HCT116 (cell line): ENCODE results near the gene NDUFC2. TPM values are rescaled to one million over a fixed set of nuclear protein-coding genes. Genes with fewer than 3 reads are reported as not detected.
A peak's percentile ranks its signal among the peaks of the same experiment; 100 is the strongest.

Experiments used
- ATAC-seq: fragments of 200-7000 bp; cut with Tn5 transposase; 2 replicates; pipeline ENCODE4 v1.9.1; 2020; ENCODE audit warnings: mild to moderate bottlenecking, moderate library complexity
- BruUV-seq: library from RNA; stranded (reverse); fragments of 400-500 nt; replicated peaks from 2 replicates; lab custom pipeline; 2021; lab: Mats Ljungman, UMichigan
- CTCF ChIA-PET: fragments of 300-600 bp; sonication (Branson Sonifier 250); formaldehyde crosslinking; loops from one replicate; lab custom pipeline; 2021; ENCODE audit warnings: antibody characterized with exemption; lab: Charles Lee
- POLR2A ChIA-PET: fragments of 300-600, 350-600 bp; sonication (Branson Sonifier 250); formaldehyde crosslinking; loops from one replicate; lab custom pipeline; 2021; ENCODE audit warnings: antibody characterized with exemption; lab: Charles Lee
- RAD21 ChIA-PET, 2 experiments: fragments of 300-600 bp; sonication (Branson Sonifier 250); formaldehyde crosslinking; loops; one replicate each; lab custom pipeline; 2023; ENCODE audit warnings: low total read pairs in 2 of 2; ENCODE audit not compliant: uncharacterized antibody in 2 of 2, unreplicated experiment in 2 of 2, low non-redundant PET in 1 of 2; lab: Charles Lee
- DNase-seq: peaks from one replicate; pipeline ENCODE4 v3.0.0-alpha.2; 2010; ENCODE audit warnings: low read depth, low spot score
- H2AFZ ChIP-seq: fragments of 200-600 bp; shearing (Covaris generic), sonication (generic); 2 replicates; pipeline ENCODE4 v1.6.1; 2017; ENCODE audit warnings: low read depth, mixed run types, mixed read lengths, antibody characterized with exemption, low read length; ENCODE audit not compliant: poor library complexity, severe bottlenecking
- H3K27ac ChIP-seq: 2 replicates; pipeline ENCODE4 v1.5.1; 2012; ENCODE audit warnings: low read depth, low read length
- H3K27me3 ChIP-seq: fragments of 200-600 bp; sonication (generic); 2 replicates; pipeline ENCODE4 v1.6.1; 2016; ENCODE audit warnings: mixed run types, low read length, mixed read lengths; ENCODE audit not compliant: insufficient read depth
- H3K36me3 ChIP-seq, 2 experiments: fragments of 200-500 bp in 1 of 2; fragments of 200-600 bp in 1 of 2; sonication (Bioruptor generic) in 1 of 2; sonication (generic) in 1 of 2; 2 replicates each; pipeline versions ENCODE4 v1.5.1 to v1.6.1; 2014 to 2016; ENCODE audit warnings: low read length in 2 of 2, inconsistent platforms in 1 of 2, mixed read lengths in 1 of 2, mixed run types in 1 of 2; ENCODE audit not compliant: insufficient read depth in 2 of 2, control insufficient read depth in 1 of 2
- H3K4me1 ChIP-seq, 2 experiments: fragments of 200-600 bp in 1 of 2; sonication (generic) in 1 of 2; 2 replicates each; pipeline versions ENCODE4 v1.5.1 to v1.6.1; 2012 to 2017; ENCODE audit warnings: low read length in 2 of 2, inconsistent platforms in 1 of 2, mild to moderate bottlenecking in 1 of 2, mixed read lengths in 1 of 2, mixed run types in 1 of 2, moderate library complexity in 1 of 2; ENCODE audit not compliant: insufficient read depth in 2 of 2, control insufficient read depth in 1 of 2
- H3K4me2 ChIP-seq: fragments of 200-600 bp; sonication (generic); 2 replicates; pipeline ENCODE4 v1.6.1; 2017; ENCODE audit warnings: mixed run types, low read length, mixed read lengths
- H3K4me3 ChIP-seq, 2 experiments: fragments of 200-600 bp in 1 of 2; sonication (generic) in 1 of 2; replicated peaks in 1 of 2; 2 replicates each; pipeline ENCODE4 v1.5.1; 2011 to 2016; ENCODE audit warnings: low read length in 2 of 2, control low read depth in 1 of 2, low read depth in 1 of 2, mild to moderate bottlenecking in 1 of 2, mixed read lengths in 1 of 2, mixed run types in 1 of 2
- H3K79me2 ChIP-seq: fragments of 200-600 bp; sonication (generic); 2 replicates; pipeline ENCODE4 v1.6.1; 2017; ENCODE audit warnings: mild to moderate bottlenecking, mixed run types, low read length, moderate library complexity, mixed read lengths; ENCODE audit not compliant: insufficient read depth
- H3K9ac ChIP-seq: fragments of 200-600 bp; sonication (generic); 2 replicates; pipeline ENCODE4 v1.6.1; 2016; ENCODE audit warnings: low read length, mixed read lengths
- H3K9me2 ChIP-seq: fragments of 200-600 bp; sonication (generic), shearing (Covaris generic); 2 replicates; pipeline ENCODE4 v1.6.1; 2017; ENCODE audit warnings: mixed run types, mild to moderate bottlenecking, moderate library complexity; ENCODE audit not compliant: insufficient read depth
- H3K9me3 ChIP-seq, 2 experiments: fragments of 200-500 bp in 1 of 2; fragments of 200-600 bp in 1 of 2; sonication (Bioruptor generic) in 1 of 2; sonication (generic) in 1 of 2; 2 replicates each; pipeline ENCODE4 v1.6.1; 2014 to 2017; ENCODE audit warnings: low read length in 2 of 2, mixed read lengths in 2 of 2, inconsistent platforms in 1 of 2, low read depth in 1 of 2, mild to moderate bottlenecking in 1 of 2, mixed run types in 1 of 2, moderate library complexity in 1 of 2; ENCODE audit not compliant: control insufficient read depth in 1 of 2, insufficient read depth in 1 of 2
- H4K20me1 ChIP-seq: fragments of 200-600 bp; sonication (generic), shearing (Covaris generic); 2 replicates; pipeline ENCODE4 v1.6.1; 2017; ENCODE audit warnings: mixed run types, mild to moderate bottlenecking, moderate library complexity; ENCODE audit not compliant: insufficient read depth
- CBX3 ChIP-seq: IDR thresholded peaks from 2 replicates; pipeline ENCODE4 v1.6.1; 2012; ENCODE audit warnings: low read depth
- CEBPB ChIP-seq: IDR thresholded peaks from 2 replicates; pipeline ENCODE4 v1.6.1; 2012; ENCODE audit warnings: low read depth
- CTCF ChIP-seq, 3 experiments: fragments of 200-600 bp in 1 of 3; sonication (generic) in 1 of 3; IDR thresholded peaks in 2 of 3; conservative IDR thresholded peaks in 1 of 3; 2 replicates each; pipeline ENCODE4 v1.5.1; 2012 to 2017; ENCODE audit warnings: low read depth in 2 of 3, low read length in 2 of 3, antibody characterized with exemption in 1 of 3, borderline replicate concordance in 1 of 3, control low read depth in 1 of 3, mild to moderate bottlenecking in 1 of 3, mixed read lengths in 1 of 3, mixed run types in 1 of 3, moderate library complexity in 1 of 3; ENCODE audit not compliant: insufficient read depth in 1 of 3
- EGR1 ChIP-seq: IDR thresholded peaks from 2 replicates; pipeline ENCODE4 v1.6.1; 2012; ENCODE audit warnings: low read depth
- ELF1 ChIP-seq: IDR thresholded peaks from 2 replicates; pipeline ENCODE4 v1.6.1; 2012; ENCODE audit warnings: low read depth, borderline replicate concordance
- EZH2 ChIP-seq: fragments of 200-600 bp; sonication (generic); IDR thresholded peaks from 2 replicates; pipeline ENCODE4 v1.6.1; 2017; ENCODE audit warnings: antibody characterized with exemption, mixed run types
- EZH2phosphoT487 ChIP-seq: fragments of 200-600 bp; IDR thresholded peaks from 2 replicates; pipeline ENCODE4 v1.6.1; 2018; ENCODE audit warnings: antibody characterized with exemption, borderline replicate concordance
- FOSL1 ChIP-seq: IDR thresholded peaks from 2 replicates; pipeline ENCODE4 v1.6.1; 2012; ENCODE audit warnings: low read depth
- JUND ChIP-seq: IDR thresholded peaks from 2 replicates; pipeline ENCODE4 v1.6.1; 2012
- POLR2A ChIP-seq: IDR thresholded peaks from 2 replicates; pipeline ENCODE4 v1.7.0; 2011; ENCODE audit warnings: borderline replicate concordance; ENCODE audit not compliant: insufficient read depth, insufficient read length; ENCODE audit errors: extremely low read depth
- POLR2AphosphoS5 ChIP-seq: IDR thresholded peaks from 2 replicates; pipeline ENCODE4 v1.6.1; 2011; ENCODE audit warnings: mild to moderate bottlenecking, low read depth, low read length, moderate library complexity
- RAD21 ChIP-seq: IDR thresholded peaks from 2 replicates; pipeline ENCODE4 v1.6.1; 2012; ENCODE audit warnings: low read depth, mild to moderate bottlenecking
- REST ChIP-seq: IDR thresholded peaks from 2 replicates; pipeline ENCODE4 v1.6.1; 2012; ENCODE audit warnings: low read depth
- SP1 ChIP-seq: IDR thresholded peaks from 2 replicates; pipeline ENCODE4 v1.6.1; 2012; ENCODE audit warnings: low read depth
- SRF ChIP-seq: IDR thresholded peaks from 2 replicates; pipeline ENCODE4 v1.6.1; 2012; ENCODE audit warnings: low read depth
- TCF7L2 ChIP-seq: IDR thresholded peaks from 2 replicates; pipeline ENCODE4 v1.7.0; 2011; ENCODE audit warnings: borderline replicate concordance, inconsistent platforms; ENCODE audit not compliant: insufficient read depth, insufficient read length; ENCODE audit errors: extremely low read depth
- YY1 ChIP-seq: IDR thresholded peaks from 2 replicates; pipeline ENCODE4 v1.6.1; 2011; ENCODE audit warnings: low read length, low read depth, moderate library complexity, mild to moderate bottlenecking; ENCODE audit not compliant: insufficient replicate concordance; ENCODE audit errors: extremely low read depth
- ZFX ChIP-seq: fragments of 450-650 bp; IDR thresholded peaks from 2 replicates; pipeline ENCODE4 v1.6.1; 2017
- ZNF274 ChIP-seq: fragments of 200-500 bp; sonication (Bioruptor generic); IDR thresholded peaks from 2 replicates; pipeline ENCODE4 v1.6.1; 2014; ENCODE audit warnings: mild to moderate bottlenecking, low read depth, low read length, inconsistent platforms
- intact Hi-C: fragments of 100-400 bp; cut with micrococcal nuclease; formaldehyde crosslinking; loops from 2 replicates; pipeline ENCODE4 v1.10.0; 2022
- total RNA-seq: library from RNA; stranded (reverse); gene quantifications from one replicate; pipeline ENCODE4 v1.2.1, GENCODE V29; 2021; ENCODE audit not compliant: unreplicated experiment
- TF ChIP-seq, protein P1 (sequence below): IDR thresholded peaks from 2 replicates; pipeline ENCODE4 v1.6.1; 2012
- TF ChIP-seq, protein P2 (sequence below): IDR thresholded peaks from 2 replicates; pipeline ENCODE4 v1.6.1; 2012

The NDUFC2 gene
- total RNA-seq, 1 experiment from 2014 or later, result 225 TPM

- Histone ChIP-seq H3K9ac (peak overlapping the region; percentile 23), H3K27me3 (no peaks in the 10 kb centered on the region), H3K79me2 (no peaks in the 10 kb centered on the region), H3K4me2 (peak overlapping the region; percentile 78), H3K36me3 (no peaks in the 10 kb centered on the region), H4K20me1 (no peaks in the 10 kb centered on the region), H3K27ac (peak overlapping the region; percentile 85), H3K9me3 (no peaks in the 10 kb centered on the region), H2AFZ (no peak overlapping the region), H3K9me2 (no peaks in the 10 kb centered on the region), H3K4me3 (peak overlapping the region in 1 of 2 experiments; percentile 35; a peak in 2 of 4 replicates), H3K4me1 (peaks cover 33 to 51% of the 10 kb centered on the region in 2 experiments)
- ChIA-PET RAD21 (no interaction called here), POLR2A (interaction anchor here (2.6 kb wide), 2 partner anchors 10 to 46 kb away, joined by 13 to 14 read pairs; partner anchors contain the start of gene INTS4), CTCF (interaction anchor here (0.9 kb wide), 1 partner anchor 8 kb away, joined by 3 read pairs; no protein-coding TSS in a partner anchor)
- DNase-seq, result no peak
- intact Hi-C loops, result no loop called here
- ATAC-seq, result peak; percentile 82
- no TSS peak for BruUV-seq
- TF ChIP-seq EGR1 (no peak), YY1 (peak; percentile 52), EZH2 (no peak), RAD21 (no peak), ZFX (no peak), JUND (peak; percentile 52), SRF (no peak), CEBPB (no peak), FOSL1 (peak; percentile 71), TCF7L2 (peak; percentile 22), ELF1 (no peak), POLR2A (no peak), ZNF274 (no peak), CTCF (IDR thresholded peaks at IDR 0.05 in 2 of 3, conservative IDR thresholded peaks at IDR 0.05 in 1 of 3; ENCODE audit: borderline replicate concordance in 1 of 3, insufficient read depth in 1 of 3, low read depth in 2 of 3, low read length in 2 of 3) (no peak), SP1 (no peak), POLR2AphosphoS5 (no peak), REST (no peak), CBX3 (no peak), EZH2phosphoT487 (no peak)
- TF ChIP-seq, protein P1, sequence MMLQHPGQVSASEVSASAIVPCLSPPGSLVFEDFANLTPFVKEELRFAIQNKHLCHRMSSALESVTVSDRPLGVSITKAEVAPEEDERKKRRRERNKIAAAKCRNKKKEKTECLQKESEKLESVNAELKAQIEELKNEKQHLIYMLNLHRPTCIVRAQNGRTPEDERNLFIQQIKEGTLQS, result no peak
- TF ChIP-seq, protein P2, sequence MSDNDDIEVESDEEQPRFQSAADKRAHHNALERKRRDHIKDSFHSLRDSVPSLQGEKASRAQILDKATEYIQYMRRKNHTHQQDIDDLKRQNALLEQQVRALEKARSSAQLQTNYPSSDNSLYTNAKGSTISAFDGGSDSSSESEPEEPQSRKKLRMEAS, result no peak
Observed at GRCh38 chr11:78040691-78041379, 38.8 kb downstream of the NDUFC2 start.
